Esophagus muscularis mucosa (tissue), 4 donors: ENCODE data around the gene LARP7.

Experiments
- EP300 ChIP-seq: sonication (generic); formaldehyde crosslinking; IDR thresholded peaks from one replicate; pipeline ENCODE4 v1.6.1; 2017; ENCODE audit warnings: antibody characterized with exemption
- POLR2A ChIP-seq: fragments of 450-650 bp; IDR thresholded peaks from one replicate; pipeline ENCODE4 v1.6.1; 2017; ENCODE audit warnings: antibody characterized with exemption, moderate library complexity, mild to moderate bottlenecking, low read depth
- POLR2AphosphoS5 ChIP-seq, 2 donors: sonication (generic); formaldehyde crosslinking; IDR thresholded peaks; one replicate each; pipeline ENCODE4 v1.6.1; 2017; ENCODE audit warnings: antibody characterized with exemption in 2 of 2
- TF ChIP-seq, protein P1 (sequence below), 3 experiments: fragments of 200-600 bp in 2 of 3; fragments of 450-650 bp in 1 of 3; sonication (generic) in 2 of 3; IDR thresholded peaks; one replicate each; pipeline ENCODE4 v1.5.1; 2017 to 2019; ENCODE audit warnings: antibody characterized with exemption in 3 of 3, mild to moderate bottlenecking in 2 of 3, moderate library complexity in 1 of 3

DNA sequence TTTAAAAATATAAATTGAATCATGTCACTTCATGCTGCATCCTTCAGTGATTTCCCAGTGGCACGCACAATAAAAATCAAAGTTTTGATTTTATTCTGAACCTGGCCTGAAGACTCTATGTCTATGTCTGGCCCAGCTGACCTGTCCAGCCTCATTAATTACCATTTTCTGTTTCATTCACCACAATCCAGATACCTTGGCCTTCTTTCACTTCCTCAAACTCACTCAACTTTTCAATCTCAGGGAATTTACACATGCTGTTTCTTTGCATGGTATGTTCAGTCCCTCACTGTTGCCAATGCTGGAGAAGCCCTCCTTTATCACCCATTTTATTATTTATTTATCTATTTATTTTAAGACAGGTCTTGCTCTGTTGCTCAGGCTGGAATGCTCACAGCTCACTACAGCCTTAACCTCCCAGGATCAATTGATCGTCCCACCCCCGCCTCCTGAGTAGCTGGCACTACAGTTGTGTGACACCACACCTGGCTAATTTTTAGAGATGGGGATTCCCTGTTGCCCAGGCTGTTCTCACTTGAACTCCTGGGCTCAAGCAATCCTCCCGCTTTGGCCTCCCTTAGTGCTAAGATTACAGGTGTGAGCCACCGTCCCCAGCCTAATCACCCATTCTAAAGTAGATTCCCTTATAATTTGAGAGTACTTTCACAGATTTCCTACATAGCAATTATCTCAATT is 43.4 kb upstream of the LARP7 start:
- TF ChIP-seq, protein P1, sequence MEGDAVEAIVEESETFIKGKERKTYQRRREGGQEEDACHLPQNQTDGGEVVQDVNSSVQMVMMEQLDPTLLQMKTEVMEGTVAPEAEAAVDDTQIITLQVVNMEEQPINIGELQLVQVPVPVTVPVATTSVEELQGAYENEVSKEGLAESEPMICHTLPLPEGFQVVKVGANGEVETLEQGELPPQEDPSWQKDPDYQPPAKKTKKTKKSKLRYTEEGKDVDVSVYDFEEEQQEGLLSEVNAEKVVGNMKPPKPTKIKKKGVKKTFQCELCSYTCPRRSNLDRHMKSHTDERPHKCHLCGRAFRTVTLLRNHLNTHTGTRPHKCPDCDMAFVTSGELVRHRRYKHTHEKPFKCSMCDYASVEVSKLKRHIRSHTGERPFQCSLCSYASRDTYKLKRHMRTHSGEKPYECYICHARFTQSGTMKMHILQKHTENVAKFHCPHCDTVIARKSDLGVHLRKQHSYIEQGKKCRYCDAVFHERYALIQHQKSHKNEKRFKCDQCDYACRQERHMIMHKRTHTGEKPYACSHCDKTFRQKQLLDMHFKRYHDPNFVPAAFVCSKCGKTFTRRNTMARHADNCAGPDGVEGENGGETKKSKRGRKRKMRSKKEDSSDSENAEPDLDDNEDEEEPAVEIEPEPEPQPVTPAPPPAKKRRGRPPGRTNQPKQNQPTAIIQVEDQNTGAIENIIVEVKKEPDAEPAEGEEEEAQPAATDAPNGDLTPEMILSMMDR (IDR thresholded peaks at IDR 0.05): no peak
- no peak for TF ChIP-seq EP300
- TF ChIP-seq POLR2A: no peak
- TF ChIP-seq POLR2AphosphoS5 (IDR thresholded peaks at IDR 0.05): no peak
